ENCODE results near the gene LRRTM4. TPM values are rescaled to one million over a fixed set of nuclear protein-coding genes. Genes with fewer than 3 reads are reported as not detected.

Gene LRRTM4
- total and polyA plus RNA-seq, 4 experiments from 2014 or later = not detected

- Histone ChIP-seq H3K4me3 (ENCODE audit: low read length in 2 of 2) (no peak overlapping the region), H3K36me3 (ENCODE audit: insufficient read depth, low read length) (no peaks in the 10 kb centered on the region), H3K4me1 (ENCODE audit: insufficient read depth, low read length) (no peaks in the 10 kb centered on the region), H3K27me3 (ENCODE audit: insufficient read depth, low read length) (no peaks in the 10 kb centered on the region), H3K27ac (ENCODE audit: low read depth, low read length) (no peak overlapping the region), H3K9me3 (ENCODE audit: control insufficient read depth in 1 of 2, low read length in 2 of 2) (peaks cover 0 to 4% of the 10 kb centered on the region in 2 donors)
- ChIA-PET CTCF (ENCODE audit: partially characterized antibody) (no interaction called here), POLR2A (ENCODE audit: partially characterized antibody) (no interaction called here)
- H3K4me1 Mint-ChIP-seq = no peaks in the 10 kb centered on the region
- H3K27me3 Mint-ChIP-seq = no peaks in the 10 kb centered on the region
- DNase-seq = no peak
- H3K4me3 Mint-ChIP-seq = no peak overlapping the region
- intact Hi-C loops (cut with micrococcal nuclease) = no loop called here
- no peaks in the 10 kb centered on the region for H3K36me3 Mint-ChIP-seq
- peaks cover 2 to 19% (median 12%) of the 10 kb centered on the region in 8 donors for H3K9me3 Mint-ChIP-seq
- H3K27ac Mint-ChIP-seq = no peak overlapping the region
These were observed 100.2 kb downstream of the LRRTM4 start for GRCh38 chr2:77421971-77422370.

GRCh38 chr2:77418537-77418936 lies 103.6 kb downstream of the LRRTM4 start:
- Histone ChIP-seq H3K27ac (ENCODE audit: low read depth, low read length) (no peak overlapping the region), H3K27me3 (ENCODE audit: insufficient read depth, low read length) (no peaks in the 10 kb centered on the region), H3K4me1 (ENCODE audit: insufficient read depth, low read length) (no peaks in the 10 kb centered on the region), H3K9me3 (ENCODE audit: control insufficient read depth in 1 of 2, low read length in 2 of 2) (peaks cover 0 to 4% of the 10 kb centered on the region in 2 donors), H3K4me3 (ENCODE audit: low read length in 2 of 2) (no peak overlapping the region), H3K36me3 (ENCODE audit: insufficient read depth, low read length) (no peaks in the 10 kb centered on the region)
- H3K27ac Mint-ChIP-seq = no peak overlapping the region
- no peaks in the 10 kb centered on the region for H3K36me3 Mint-ChIP-seq
- CTCF ChIA-PET (ENCODE audit: partially characterized antibody) = no interaction called here
- no peak overlapping the region for H3K4me3 Mint-ChIP-seq
- intact Hi-C loops (cut with micrococcal nuclease) = no loop called here
- no peaks in the 10 kb centered on the region for H3K4me1 Mint-ChIP-seq
- DNase-seq = no peak
- H3K27me3 Mint-ChIP-seq = no peaks in the 10 kb centered on the region
- H3K9me3 Mint-ChIP-seq = peaks cover 0 to 19% (median 13%) of the 10 kb centered on the region in 8 donors
- POLR2A ChIA-PET (ENCODE audit: partially characterized antibody) = no interaction called here

- Mint-ChIP-seq H3K27ac (no peak overlapping the region), H3K9me3 (peaks cover 0 to 38% (median 16%) of the 10 kb centered on the region in 8 donors), H3K36me3 (no peaks in the 10 kb centered on the region), H3K4me1 (no peaks in the 10 kb centered on the region), H3K4me3 (no peak overlapping the region), H3K27me3 (no peaks in the 10 kb centered on the region)
- no peak for DNase-seq
- H3K27ac ChIP-seq (ENCODE audit: low read depth, low read length) = no peak overlapping the region
- no peak overlapping the region for H3K4me3 ChIP-seq (ENCODE audit: low read length in 2 of 2)
- intact Hi-C loops (cut with micrococcal nuclease) = no loop called here
- H3K27me3 ChIP-seq (ENCODE audit: insufficient read depth, low read length) = no peaks in the 10 kb centered on the region
- no peaks in the 10 kb centered on the region for H3K36me3 ChIP-seq (ENCODE audit: insufficient read depth, low read length)
- H3K9me3 ChIP-seq (ENCODE audit: control insufficient read depth in 1 of 2, low read length in 2 of 2) = no peaks in the 10 kb centered on the region
- H3K4me1 ChIP-seq (ENCODE audit: insufficient read depth, low read length) = no peaks in the 10 kb centered on the region
- ChIA-PET POLR2A (ENCODE audit: partially characterized antibody) (no interaction called here), CTCF (ENCODE audit: partially characterized antibody) (no interaction called here)
These were observed 118.0 kb downstream of the LRRTM4 start for GRCh38 chr2:77404189-77404588.

- H3K4me3 ChIP-seq (ENCODE audit: low read length in 2 of 2) = no peak overlapping the region
- ChIA-PET POLR2A (ENCODE audit: partially characterized antibody) (no interaction called here), CTCF (ENCODE audit: partially characterized antibody) (no interaction called here)
- DNase-seq = no peak
- H3K9me3 ChIP-seq (ENCODE audit: control insufficient read depth in 1 of 2, low read length in 2 of 2) = no peaks in the 10 kb centered on the region
- no peak overlapping the region for H3K27ac ChIP-seq (ENCODE audit: low read depth, low read length)
- intact Hi-C loops (cut with micrococcal nuclease) = no loop called here
- H3K36me3 ChIP-seq (ENCODE audit: insufficient read depth, low read length) = no peaks in the 10 kb centered on the region
- no peaks in the 10 kb centered on the region for H3K4me1 ChIP-seq (ENCODE audit: insufficient read depth, low read length)
- Mint-ChIP-seq H3K4me1 (no peaks in the 10 kb centered on the region), H3K36me3 (no peaks in the 10 kb centered on the region), H3K27ac (no peak overlapping the region), H3K9me3 (peaks cover 1 to 27% (median 9%) of the 10 kb centered on the region in 8 donors), H3K4me3 (no peak overlapping the region), H3K27me3 (no peaks in the 10 kb centered on the region)
- H3K27me3 ChIP-seq (ENCODE audit: insufficient read depth, low read length) = no peaks in the 10 kb centered on the region
These were observed 123.1 kb downstream of the LRRTM4 start for GRCh38 chr2:77398970-77399600.

GRCh38 chr2:77397763-77398162 lies 124.4 kb downstream of the LRRTM4 start:
- Mint-ChIP-seq H3K36me3 (no peaks in the 10 kb centered on the region), H3K4me1 (no peaks in the 10 kb centered on the region), H3K9me3 (peaks cover 1 to 26% (median 12%) of the 10 kb centered on the region in 8 donors), H3K27me3 (no peaks in the 10 kb centered on the region), H3K27ac (no peak overlapping the region), H3K4me3 (no peak overlapping the region)
- no peak for DNase-seq
- POLR2A ChIA-PET (ENCODE audit: partially characterized antibody) = no interaction called here
- Histone ChIP-seq H3K36me3 (ENCODE audit: insufficient read depth, low read length) (no peaks in the 10 kb centered on the region), H3K4me1 (ENCODE audit: insufficient read depth, low read length) (no peaks in the 10 kb centered on the region), H3K27ac (ENCODE audit: low read depth, low read length) (no peak overlapping the region), H3K9me3 (ENCODE audit: control insufficient read depth in 1 of 2, low read length in 2 of 2) (no peaks in the 10 kb centered on the region), H3K4me3 (ENCODE audit: low read length in 2 of 2) (no peak overlapping the region), H3K27me3 (ENCODE audit: insufficient read depth, low read length) (no peaks in the 10 kb centered on the region)
- CTCF ChIA-PET (ENCODE audit: partially characterized antibody) = no interaction called here
- intact Hi-C loops (cut with micrococcal nuclease) = no loop called here

- no peaks in the 10 kb centered on the region for H3K27me3 ChIP-seq (ENCODE audit: insufficient read depth, low read length)
- Mint-ChIP-seq H3K4me1 (no peaks in the 10 kb centered on the region), H3K27me3 (no peaks in the 10 kb centered on the region), H3K27ac (no peak overlapping the region), H3K9me3 (peaks cover 1 to 18% (median 7%) of the 10 kb centered on the region in 8 donors), H3K4me3 (no peak overlapping the region), H3K36me3 (no peaks in the 10 kb centered on the region)
- H3K4me1 ChIP-seq (ENCODE audit: insufficient read depth, low read length) = no peaks in the 10 kb centered on the region
- intact Hi-C loops (cut with micrococcal nuclease) = no loop called here
- no peak for DNase-seq
- POLR2A ChIA-PET (ENCODE audit: partially characterized antibody) = no interaction called here
- H3K36me3 ChIP-seq (ENCODE audit: insufficient read depth, low read length) = no peaks in the 10 kb centered on the region
- H3K4me3 ChIP-seq (ENCODE audit: low read length in 2 of 2) = no peak overlapping the region
- CTCF ChIA-PET (ENCODE audit: partially characterized antibody) = no interaction called here
- H3K9me3 ChIP-seq (ENCODE audit: control insufficient read depth in 1 of 2, low read length in 2 of 2) = no peaks in the 10 kb centered on the region
- no peak overlapping the region for H3K27ac ChIP-seq (ENCODE audit: low read depth, low read length)
These were observed 127.2 kb downstream of the LRRTM4 start for GRCh38 chr2:77395011-77395410.

GRCh38 chr2:77391119-77391518 lies 131.1 kb downstream of the LRRTM4 start:
- no peaks in the 10 kb centered on the region for H3K36me3 ChIP-seq (ENCODE audit: insufficient read depth, low read length)
- ChIA-PET CTCF (ENCODE audit: partially characterized antibody) (no interaction called here), POLR2A (ENCODE audit: partially characterized antibody) (no interaction called here)
- no peaks in the 10 kb centered on the region for H3K4me1 ChIP-seq (ENCODE audit: insufficient read depth, low read length)
- H3K4me3 Mint-ChIP-seq = no peak overlapping the region
- no peaks in the 10 kb centered on the region for H3K4me1 Mint-ChIP-seq
- no peaks in the 10 kb centered on the region for H3K27me3 ChIP-seq (ENCODE audit: insufficient read depth, low read length)
- DNase-seq = no peak
- no peaks in the 10 kb centered on the region for H3K27me3 Mint-ChIP-seq
- no peaks in the 10 kb centered on the region for H3K9me3 ChIP-seq (ENCODE audit: control insufficient read depth in 1 of 2, low read length in 2 of 2)
- intact Hi-C loops (cut with micrococcal nuclease) = no loop called here
- H3K9me3 Mint-ChIP-seq = peaks cover 3 to 14% (median 9%) of the 10 kb centered on the region in 8 donors
- H3K27ac ChIP-seq (ENCODE audit: low read depth, low read length) = no peak overlapping the region
- no peak overlapping the region for H3K27ac Mint-ChIP-seq
- no peaks in the 10 kb centered on the region for H3K36me3 Mint-ChIP-seq
- no peak overlapping the region for H3K4me3 ChIP-seq (ENCODE audit: low read length in 2 of 2)

- Histone ChIP-seq H3K36me3 (ENCODE audit: insufficient read depth, low read length) (no peaks in the 10 kb centered on the region), H3K27me3 (ENCODE audit: insufficient read depth, low read length) (no peaks in the 10 kb centered on the region), H3K9me3 (ENCODE audit: control insufficient read depth in 1 of 2, low read length in 2 of 2) (no peaks in the 10 kb centered on the region), H3K4me1 (ENCODE audit: insufficient read depth, low read length) (no peaks in the 10 kb centered on the region), H3K4me3 (ENCODE audit: low read length in 2 of 2) (no peak overlapping the region), H3K27ac (ENCODE audit: low read depth, low read length) (no peak overlapping the region)
- H3K27ac Mint-ChIP-seq = no peak overlapping the region
- intact Hi-C loops (cut with micrococcal nuclease) = no loop called here
- POLR2A ChIA-PET (ENCODE audit: partially characterized antibody) = no interaction called here
- no peaks in the 10 kb centered on the region for H3K36me3 Mint-ChIP-seq
- no peaks in the 10 kb centered on the region for H3K27me3 Mint-ChIP-seq
- no peak overlapping the region for H3K4me3 Mint-ChIP-seq
- CTCF ChIA-PET (ENCODE audit: partially characterized antibody) = no interaction called here
- DNase-seq = no peak
- H3K9me3 Mint-ChIP-seq = peaks cover 0 to 18% (median 7%) of the 10 kb centered on the region in 8 donors
- no peaks in the 10 kb centered on the region for H3K4me1 Mint-ChIP-seq
These were observed 134.9 kb downstream of the LRRTM4 start for GRCh38 chr2:77387324-77387723.

Data from CD4-positive, alpha-beta memory T cell (primary cell).